Measurements from ENCODE around the gene TGFBR3L.

Gene TGFBR3L

GRCh38 chr19:7914598-7915045, at the start of gene TGFBR3L:
Gene TGFBR3L (plus strand): TSS chr19:7914830.
- no peak for DNase-seq

DNA sequence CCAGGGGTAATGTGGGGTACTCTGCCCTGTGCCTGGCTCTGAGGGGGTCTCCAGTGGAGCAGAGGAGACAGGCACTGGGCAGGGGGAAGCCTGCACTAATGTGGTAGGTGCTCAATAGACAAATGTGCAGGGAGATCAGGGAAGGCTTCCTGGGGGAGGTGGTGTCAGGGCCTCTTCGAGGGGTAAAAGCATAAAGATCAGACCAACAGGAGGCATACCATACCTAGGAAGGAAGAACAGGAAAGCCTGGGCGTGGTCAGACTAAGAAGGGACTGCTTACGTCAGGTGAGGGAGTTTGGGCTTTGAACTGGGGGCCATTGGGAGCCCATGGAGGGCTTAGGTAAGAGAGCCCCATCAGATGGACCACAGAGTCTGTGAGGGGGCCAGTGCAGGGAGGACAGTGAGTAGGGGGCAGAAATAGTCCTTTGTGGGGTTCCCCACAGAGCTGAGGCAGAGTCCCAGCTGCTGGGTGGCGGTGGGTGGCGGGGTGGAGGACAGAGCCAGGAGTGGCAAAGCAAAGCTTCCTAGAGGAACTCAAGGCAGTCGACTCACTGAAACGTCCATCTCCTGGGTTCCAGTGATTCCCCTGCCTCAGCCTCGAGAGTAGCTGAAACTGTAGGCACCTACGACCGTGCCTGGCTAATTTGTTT, 49.2 kb upstream of the TGFBR3L start:
- DNase-seq, result no peak

- DNase-seq, result no peak
Observed at GRCh38 chr19:7866399-7867091, 48.1 kb upstream of the TGFBR3L start.

DNA sequence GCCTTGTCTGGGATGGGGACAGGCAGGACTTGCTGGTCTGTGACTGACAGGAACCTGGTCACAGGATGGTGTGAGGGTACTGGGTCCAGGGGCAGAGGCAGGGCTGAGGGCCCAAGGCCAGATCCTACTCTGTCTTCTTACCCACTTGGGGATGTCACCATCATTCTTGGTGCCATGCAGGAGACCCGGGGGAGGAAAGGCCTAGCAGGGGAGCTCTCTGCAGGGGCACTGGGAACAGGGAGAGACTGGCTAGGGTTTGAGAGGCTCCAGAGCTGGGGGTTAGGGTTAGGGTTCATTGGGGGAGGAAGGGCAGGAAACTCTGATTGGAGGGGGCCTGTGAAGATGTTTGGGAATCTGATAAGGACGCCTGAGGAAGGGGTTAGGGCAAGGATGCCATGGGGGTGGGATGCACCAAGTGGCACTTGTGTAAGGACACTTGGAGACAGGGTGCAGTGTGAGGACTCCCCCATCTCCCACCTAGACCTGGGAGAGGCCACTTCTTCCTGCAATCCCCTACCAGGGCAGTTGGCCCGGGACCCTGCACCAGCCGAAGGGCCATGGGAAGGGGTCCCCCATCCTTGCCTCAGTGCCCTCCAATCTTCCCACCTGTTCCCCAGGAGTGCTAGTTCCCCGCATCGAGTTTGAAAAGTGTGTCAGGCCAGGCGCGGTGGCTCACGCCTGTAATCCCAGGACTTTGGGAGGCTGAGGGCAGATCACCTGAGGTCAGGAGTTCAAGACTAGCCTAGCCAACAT, 47.4 kb upstream of the TGFBR3L start:
- DNase-seq, result no peak

- no peak for DNase-seq
Observed at GRCh38 chr19:7868326-7868670, 46.3 kb upstream of the TGFBR3L start.

GRCh38 chr19:7868671-7869452, 45.8 kb upstream of the TGFBR3L start:
- DNase-seq, result peak in 29 of 51 donors; percentile 15 to 71 (median 50)

- peak in 24 of 51 donors; percentile 17 to 71 (median 51) for DNase-seq
Observed at GRCh38 chr19:7869453-7869909, 45.1 kb upstream of the TGFBR3L start.

GRCh38 chr19:7869910-7870511, 44.6 kb upstream of the TGFBR3L start:
- peak in 10 of 51 donors; percentile 15 to 69 (median 42) for DNase-seq

DNA sequence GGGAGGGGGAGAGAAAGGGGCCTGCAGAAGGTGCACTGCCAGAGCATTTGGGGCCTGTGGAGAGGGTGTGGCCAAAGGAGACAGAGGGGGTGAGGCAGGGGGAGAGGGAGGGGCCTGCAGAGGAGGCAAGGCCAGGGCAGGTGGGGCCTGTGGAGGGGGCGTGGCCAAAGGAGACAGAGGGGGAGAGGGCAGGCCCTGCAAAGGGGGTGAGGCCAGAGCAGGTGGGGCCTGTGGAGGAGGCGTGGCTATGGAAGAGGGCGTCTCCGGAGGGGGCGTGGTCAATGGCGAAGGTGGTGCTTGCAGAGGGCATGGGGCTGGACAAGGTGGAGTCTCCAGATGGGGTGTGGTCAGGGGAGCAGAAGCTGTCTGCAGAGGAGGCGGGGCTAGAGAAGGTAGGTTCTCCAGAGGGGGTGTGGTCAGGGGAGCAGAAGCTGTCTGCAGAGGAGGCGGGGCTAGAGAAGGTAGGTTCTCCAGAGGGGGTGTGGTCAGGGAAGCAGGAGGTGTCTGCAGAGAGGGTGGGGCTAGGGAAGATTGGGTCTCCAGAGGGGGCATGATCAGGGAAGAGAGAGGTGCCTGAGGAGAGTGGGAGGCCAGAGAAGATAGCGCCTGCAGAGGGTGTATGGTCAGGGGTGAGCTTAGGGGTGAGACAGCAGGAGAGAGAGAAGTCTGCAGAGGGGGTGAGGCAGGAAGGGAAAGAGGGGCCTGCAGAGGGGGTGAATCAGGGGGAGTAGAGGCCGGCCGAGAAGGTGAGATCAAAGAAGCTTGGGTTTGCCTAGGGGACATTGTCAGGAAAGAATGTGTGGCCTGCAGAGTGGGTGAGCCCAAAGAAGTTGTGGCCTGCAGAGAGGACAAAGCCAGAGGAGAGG, 43.8 kb upstream of the TGFBR3L start:
- DNase-seq, result peak in 21 of 51 donors; percentile 16 to 64 (median 39)

GRCh38 chr19:7871437-7872305, 43.0 kb upstream of the TGFBR3L start:
- peak in 38 of 51 donors; percentile 9 to 77 (median 44) for DNase-seq

DNA sequence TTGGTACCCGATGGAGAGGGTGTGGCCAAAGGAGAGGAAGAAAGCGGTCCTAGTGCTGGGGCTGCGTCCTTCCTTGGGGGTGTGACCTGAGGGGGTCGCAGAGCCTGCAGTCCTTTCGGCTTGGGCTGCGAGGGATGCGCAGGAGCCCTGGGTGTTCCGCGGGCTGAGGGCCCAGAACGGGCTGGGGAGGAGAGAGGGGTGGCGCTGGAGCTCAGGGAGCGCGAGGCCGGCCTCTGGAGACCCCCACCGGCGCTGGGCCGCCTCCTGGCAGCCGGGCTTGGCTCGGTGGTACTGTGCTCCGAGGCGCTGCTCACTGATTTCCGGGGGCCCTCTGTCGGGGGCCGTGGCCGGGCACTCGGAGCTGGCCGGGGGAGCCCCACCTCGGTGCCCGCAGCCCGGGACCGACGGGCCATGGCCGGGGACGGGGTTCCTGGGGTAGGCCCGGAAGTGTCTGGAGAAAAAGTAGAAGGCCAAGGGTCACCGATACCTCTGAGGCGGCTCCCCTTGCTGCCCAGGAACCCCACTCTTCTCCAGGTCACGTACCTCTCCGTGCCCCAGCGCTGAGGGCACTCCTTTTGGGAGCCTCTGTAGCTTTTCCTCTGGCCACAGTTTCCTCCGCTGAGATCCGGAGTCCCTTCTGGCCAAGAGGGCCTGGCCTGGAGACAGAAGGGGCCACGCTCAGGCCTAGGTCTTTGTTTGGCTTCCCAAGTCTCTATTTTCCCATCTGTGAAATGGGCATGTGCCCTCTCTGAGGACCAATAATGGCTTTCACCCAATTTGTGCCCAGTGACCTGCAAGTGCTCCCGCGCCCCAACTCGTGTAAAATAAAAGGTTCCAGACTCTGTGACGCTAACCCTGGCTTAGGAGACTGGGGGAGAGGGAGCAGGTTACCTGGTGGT, 42.1 kb upstream of the TGFBR3L start:
- no peak for DNase-seq

DNA sequence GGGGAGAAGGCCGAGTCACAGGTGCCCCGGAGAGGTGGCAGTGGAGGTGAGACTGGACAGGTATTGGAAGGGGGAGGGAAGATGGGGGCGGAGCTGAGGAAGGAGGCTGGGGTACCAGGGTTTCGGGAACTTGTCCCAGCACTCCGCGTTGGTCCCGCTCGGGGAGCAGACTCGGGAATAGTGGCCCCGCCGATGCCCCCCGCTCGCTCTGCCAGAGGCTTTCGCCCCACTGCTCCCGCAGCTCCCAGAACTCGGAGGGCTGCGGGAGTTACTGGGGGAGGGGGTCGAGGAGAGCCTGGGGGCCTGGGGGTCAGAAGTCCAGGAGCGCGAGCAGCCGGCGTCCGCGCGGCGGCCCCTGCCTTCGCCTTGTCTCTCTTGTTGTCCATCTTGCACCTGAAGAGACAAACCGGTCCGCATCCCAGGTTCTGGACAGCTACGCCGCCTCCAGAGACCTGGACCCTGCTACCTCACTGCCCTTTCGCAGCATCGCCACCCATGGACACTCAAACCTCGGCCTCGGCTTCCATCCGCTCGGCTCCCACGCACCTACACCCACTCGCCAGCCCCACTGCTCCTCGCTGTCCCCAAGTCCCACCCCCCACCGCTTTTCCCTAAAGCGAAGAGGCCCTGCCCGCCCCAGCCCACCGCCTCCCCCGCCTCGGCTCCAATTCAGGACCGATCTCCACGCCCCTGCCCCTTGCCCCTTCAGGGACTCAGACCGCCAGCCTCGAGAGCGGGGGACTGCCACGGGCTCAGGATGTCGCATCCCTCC, 41.1 kb upstream of the TGFBR3L start:
- DNase-seq, result peak in 2 of 51 donors; percentile 21 to 28

- peak in 37 of 51 donors; percentile 7 to 75 (median 47) for DNase-seq
Observed at GRCh38 chr19:7874076-7874896, 40.3 kb upstream of the TGFBR3L start, which contains the start of gene PRR36. Gene PRR36 (minus strand): TSS chr19:7874390. CDS start chr19:7873689, 701 bp downstream.

DNA sequence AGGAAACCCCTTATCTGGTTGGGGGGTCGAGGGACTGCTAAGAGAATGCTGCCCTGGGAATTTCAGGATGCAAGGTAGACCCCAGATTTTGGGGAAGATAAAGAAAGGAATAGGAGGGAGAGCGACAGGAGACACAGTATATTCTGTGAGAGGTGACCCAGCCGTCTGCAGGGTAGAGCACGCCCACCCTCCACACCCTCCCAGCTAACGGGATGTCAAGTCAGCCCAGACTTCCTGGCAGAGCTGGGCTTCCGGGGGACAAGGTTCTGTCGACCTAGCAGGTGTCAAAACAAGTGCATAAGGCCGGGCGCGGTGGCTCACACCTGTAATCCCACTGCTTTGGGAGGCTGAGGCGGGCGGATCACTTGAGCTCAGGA, 39.7 kb upstream of the TGFBR3L start:
- DNase-seq, result no peak

GRCh38 chr19:7877249-7877836, 37.3 kb upstream of the TGFBR3L start:
- DNase-seq, result no peak

All from hypothalamus (tissue), 51 donors.